Stimulated activated CD8-positive, alpha-beta memory T cell treated with anti-CD3 and anti-CD28 coated beads, Interleukin-2, amount 100 ng/mL, for 48 hours (primary cell): Measurements from ENCODE around the gene TPSG1.
"Not testable (repeated sequence)": the region's sequence is repeated elsewhere in the genome, so short reads cannot be mapped to it uniquely, and the experiment has no call there.

Source experiments
- DNase-seq, 2 donors: peaks; one replicate each; pipeline ENCODE4 v3.0.0-alpha.2; 2020; ENCODE audit warnings: low read depth in 2 of 2

TPSG1 gene

DNA sequence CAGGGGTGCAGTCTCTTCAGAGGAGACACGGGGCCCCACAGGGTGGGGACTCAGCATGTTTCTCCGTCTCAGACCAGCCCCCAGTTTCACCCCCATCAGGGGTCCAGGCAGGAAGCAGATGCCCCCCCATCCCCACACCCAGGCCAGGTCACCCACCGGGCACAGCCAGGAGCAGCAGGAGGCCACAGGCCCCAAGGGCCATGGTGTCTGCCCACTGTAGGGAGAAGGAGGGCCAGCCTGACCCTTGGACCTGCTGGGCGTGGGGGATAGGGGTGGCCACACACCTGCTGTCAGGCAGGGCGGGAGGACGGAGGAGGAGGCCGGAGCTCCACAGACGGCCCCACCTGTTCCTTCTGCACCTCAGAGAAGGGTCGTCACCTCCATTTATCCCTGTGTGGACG is at the start of gene TPSG1:
TPSG1 (minus strand) TSS at position 218 of the 401 bp plus-strand sequence; CDS start at position 202, 16 bp downstream.
- no peak for DNase-seq

DNA sequence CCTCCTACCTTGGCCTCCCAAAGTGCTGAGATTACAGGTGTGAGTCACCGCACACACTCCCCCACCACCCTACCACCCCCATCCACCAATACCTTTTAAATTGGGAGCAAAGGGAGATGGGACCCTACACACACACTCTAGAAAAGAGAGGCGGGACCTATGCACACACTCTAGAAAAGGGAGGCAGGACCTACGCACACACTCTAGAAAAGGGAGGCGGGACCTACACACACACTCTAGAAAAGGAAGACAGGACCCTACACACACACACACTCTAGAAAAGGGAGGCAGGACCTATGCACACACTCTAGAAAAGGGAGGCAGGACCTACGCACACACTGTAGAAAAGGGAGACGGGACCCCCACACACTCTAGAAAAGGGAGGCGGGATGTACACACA is 49.7 kb upstream of the TPSG1 start:
- DNase-seq: no peak

DNA sequence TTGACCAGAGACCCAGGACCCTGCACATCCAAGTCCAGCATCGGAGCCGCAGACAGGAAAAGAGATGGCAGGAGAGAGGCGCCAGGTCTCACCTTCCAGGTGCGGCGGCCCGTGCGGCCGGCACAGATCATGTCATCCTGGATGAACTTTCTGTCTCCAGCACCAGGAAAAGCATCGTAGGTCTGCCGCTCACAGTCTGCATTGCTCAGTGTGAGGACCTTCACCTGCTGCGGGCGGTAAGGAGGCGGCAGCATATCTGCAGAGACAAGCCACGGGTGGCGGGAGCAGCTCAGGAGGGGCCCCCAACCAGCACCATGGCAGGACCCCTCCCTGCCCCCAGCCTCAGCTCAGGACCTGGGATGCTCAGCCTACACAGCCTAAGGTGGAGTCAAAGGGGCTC is 48.7 kb upstream of the TPSG1 start:
- DNase-seq: no peak

DNA sequence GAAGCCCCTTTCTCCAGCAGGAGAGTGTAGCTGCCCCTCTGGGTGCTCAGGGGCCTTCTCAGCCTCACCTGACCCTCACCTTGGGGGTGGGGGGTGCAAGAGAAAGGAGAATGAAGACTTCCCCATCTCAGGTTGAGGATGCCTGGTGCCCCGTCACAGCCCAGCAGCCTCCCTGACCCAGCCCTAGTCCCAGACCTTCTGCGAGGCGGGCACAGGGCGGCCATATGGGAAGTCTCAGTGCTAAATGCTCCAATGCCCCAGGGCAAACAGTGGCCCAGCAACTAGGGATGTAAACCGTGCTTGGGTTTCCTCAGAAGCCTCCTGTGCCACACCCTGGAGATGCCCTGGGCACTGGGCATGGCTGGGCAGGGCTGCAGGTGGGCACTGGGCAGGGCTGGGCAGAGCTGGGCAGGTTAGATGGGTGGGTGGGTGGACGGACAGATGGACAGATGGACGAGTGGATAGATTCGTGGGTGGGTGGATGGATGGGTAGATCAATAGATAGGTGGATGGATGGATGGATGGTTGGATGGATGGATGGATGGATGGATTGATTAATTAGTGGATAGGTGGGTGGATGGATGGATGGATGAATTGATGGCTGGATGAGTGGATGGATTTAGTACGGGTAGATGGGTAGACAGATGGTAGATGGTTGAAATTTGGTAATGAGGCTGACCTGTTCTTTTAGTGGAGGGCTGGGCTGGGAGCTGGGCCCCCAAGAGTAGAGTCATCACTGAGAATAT is 47.6 kb upstream of the TPSG1 start:
- no peak for DNase-seq

DNA sequence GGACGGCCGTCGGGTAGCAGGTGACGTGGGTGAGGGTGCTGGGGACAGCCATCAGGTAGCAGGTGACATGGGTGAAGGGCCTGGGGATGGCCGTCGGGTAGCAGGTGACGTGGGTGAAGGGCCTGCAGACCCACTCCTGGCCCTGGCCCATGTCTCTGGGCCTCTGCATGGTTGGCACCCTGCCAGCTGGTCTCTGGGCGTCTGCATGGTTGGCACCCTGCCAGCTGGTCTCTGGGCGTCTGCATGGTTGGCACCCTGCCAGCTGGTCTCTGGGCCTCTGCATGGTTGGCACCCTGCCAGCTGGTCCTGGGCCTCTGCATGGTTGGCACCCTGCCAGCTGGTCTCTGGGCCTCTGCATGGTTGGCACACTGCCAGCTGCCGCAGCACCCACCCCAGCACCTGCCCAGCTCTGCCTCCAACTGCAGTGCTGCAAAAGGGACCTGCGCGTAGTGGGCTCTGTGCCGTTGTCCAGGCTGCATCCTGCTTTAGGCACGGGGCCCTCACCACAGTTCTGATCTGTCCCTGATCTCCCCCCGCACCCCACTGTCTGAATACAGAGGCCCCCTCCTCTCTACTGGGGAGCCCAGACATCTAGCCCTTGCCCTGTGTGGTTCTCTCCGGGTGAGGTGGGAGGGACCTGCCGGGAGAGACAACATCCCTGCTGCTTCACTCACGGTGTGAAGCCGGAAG is 46.8 kb upstream of the TPSG1 start:
- DNase-seq: not testable (repeated sequence)

- DNase-seq: no peak
Observed at GRCh38 chr16:1271380-1271723, 46.3 kb upstream of the TPSG1 start.

- DNase-seq: not testable (repeated sequence)
Observed at GRCh38 chr16:1269418-1269817, 44.4 kb upstream of the TPSG1 start.

DNA sequence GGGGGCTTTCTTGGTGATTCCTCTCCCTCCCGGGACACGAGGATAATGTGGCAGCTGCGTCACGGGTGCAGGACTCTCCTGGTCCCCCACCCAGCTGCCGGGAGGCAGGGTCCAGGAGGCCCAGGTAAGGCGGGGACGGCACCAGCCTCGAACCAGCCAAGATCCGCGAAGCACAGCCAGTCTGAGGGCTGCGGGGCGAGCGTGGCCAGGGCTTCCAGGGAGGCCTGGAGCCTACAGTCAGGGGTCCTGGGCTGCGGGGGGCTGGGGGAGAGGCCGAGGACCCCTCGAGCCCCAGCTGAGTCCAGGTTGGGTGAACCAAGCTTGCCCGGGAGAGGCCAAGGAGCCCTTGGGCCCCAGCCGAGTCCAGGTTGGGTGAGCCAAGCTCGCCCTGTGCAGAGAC is 40.8 kb upstream of the TPSG1 start:
- DNase-seq: no peak

- DNase-seq: no peak
Observed at GRCh38 chr16:1265090-1265630, 40.1 kb upstream of the TPSG1 start.

DNA sequence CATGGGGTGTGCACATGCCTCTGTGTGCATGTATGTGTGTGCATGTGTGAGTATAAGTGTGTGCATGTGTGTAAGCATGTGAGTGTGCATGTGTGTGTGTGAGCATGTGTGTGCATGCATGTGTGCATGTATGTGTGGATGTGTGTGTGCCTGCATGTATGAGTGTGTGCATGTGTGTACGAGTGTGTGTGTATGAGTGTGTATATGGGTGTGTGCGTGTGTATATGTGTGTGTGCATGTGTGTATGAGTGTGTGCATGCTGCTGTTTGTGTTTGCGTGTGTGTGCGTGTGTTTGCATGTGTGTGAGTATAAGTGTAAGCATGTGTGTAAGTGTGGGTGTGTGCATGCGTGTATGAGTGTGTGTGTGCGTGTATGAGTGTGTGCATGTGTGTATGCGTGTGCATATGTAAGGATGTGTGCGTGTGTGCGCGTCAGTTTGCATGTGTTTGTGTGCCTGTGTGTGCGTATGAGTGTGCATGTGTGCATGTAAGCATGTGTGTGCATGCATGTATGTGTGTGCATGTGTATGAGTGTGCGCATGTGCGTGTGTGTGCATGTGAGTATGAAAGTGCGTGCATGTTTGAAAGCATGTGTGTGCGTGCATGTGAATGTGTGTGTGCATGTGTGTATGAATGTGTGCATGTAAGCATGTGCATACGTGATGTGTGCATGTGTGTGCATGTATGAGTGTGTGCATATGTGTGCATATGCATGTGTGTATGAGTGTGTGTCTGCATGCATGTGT is 39.4 kb upstream of the TPSG1 start:
- DNase-seq: no peak

DNA sequence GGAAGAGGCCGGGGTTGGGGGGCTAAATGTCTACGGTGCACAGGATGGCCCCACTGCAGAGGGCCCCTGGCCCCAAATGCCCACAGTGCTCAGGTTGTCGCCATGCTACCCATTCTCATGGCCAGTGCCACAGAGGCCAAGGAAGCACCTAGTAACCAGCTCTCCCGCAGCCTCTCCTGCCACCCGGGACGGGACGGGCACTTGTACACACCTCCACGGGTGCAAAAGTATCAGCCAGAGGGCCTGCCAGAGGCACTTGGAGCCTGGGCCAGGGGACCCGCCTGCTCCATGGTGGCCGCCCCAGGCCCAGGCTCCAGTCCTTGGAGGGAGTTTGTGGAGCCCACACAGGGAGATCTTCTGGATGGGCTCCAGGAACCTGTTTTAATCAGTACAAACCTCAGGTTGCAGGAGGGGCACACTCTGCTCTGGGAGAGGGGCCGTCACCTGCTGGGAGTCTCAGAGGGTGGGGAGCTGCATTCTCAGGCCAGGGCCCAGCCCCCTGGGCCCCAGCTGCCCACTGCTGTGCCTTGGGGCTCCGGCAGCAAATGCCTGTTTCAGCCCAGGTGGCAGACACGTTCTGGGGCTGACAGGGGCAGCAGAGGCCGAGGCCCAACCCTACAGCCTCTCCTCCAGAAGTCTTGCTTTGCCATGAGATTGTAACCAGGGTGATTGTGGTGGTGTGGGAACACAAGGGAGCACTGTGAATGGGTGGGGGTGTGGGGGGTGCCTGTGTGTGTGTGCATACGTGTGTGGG is 38.7 kb upstream of the TPSG1 start:
- DNase-seq: no peak

GRCh38 chr16:1262846-1263221 is 37.8 kb upstream of the TPSG1 start:
- DNase-seq: no peak

DNA sequence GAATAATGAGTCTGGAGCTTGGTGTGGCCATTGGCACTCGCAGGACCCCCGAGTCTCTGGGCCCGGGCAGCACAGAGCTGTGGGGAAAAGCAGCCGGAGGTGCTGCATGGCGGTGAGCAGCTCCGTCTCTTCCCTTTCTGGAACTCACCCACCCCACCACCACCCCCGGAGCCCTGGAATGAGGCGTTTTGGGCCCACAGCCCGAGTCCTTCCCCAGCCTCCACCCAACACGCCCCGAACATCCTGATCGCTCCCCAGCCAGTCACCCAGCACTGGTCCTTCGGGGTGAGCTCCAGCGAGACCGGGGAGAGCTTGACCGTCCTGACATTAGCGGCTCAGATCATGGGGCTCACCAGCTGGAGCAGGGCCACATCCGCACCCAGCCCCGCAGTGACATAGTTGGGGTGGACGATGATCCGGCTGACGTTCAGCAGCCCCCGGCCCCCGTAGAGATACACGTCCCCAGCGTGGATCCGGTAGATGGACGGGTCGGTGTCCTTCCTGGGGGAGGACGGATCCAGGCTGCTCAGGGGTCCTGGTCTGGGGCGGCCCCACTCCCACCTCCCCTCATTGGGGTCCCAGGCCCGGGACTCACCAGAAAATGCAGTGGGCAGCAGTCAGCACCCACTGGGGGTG is 37.3 kb upstream of the TPSG1 start:
- no peak for DNase-seq

GRCh38 chr16:1261131-1261892 is 36.2 kb upstream of the TPSG1 start:
- no peak for DNase-seq

GRCh38 chr16:1260101-1260680 is 35.1 kb upstream of the TPSG1 start:
- DNase-seq: no peak

GRCh38 chr16:1259760-1260068 is 34.6 kb upstream of the TPSG1 start:
- no peak for DNase-seq

GRCh38 chr16:1258906-1259759 is 34.1 kb upstream of the TPSG1 start:
- no peak for DNase-seq

- no peak for DNase-seq
Observed at GRCh38 chr16:1258225-1258600, 33.1 kb upstream of the TPSG1 start.

DNA sequence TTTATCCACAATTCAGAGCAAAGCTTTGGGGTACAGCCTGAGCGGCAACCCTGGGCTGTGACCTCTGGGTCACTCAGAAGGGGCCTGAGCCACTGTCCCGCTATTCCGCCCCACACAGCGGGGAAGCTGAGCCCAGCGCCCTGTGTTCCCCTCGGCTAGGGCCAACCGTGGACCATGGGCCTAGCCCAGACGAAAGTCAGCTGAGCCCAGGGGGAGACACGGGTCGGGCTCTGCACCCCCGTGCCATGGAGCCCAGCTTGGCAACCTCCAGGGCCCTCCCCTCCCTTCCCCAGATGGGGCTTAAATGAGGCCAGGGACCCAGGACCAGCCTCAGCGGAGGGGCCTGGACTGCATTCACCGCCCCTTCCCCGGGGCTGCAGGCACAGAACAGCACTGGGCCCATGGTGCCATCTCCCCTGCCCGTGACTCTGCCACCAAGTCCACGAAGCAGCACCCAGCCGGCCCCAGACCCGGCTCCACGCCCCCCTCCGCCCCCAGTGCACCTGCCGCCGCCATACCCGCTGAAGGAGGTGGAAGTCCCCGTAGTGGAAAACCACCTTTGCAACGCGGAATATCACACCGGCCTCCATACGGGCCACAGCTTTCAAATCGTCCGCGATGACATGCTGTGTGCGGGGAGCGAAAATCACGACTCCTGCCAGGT is 32.6 kb upstream of the TPSG1 start:
- no peak for DNase-seq
